RWPE2 (cell line): ENCODE results near the gene DDX10.

ENCODE experiments used
- ATAC-seq: fragments of 200-7000 bp; cut with Tn5 transposase; 3 replicates; pipeline ENCODE4 v1.9.1; 2021; ENCODE audit warnings: low read depth
- DNase-seq: peaks from one replicate; pipeline ENCODE4 v3.0.0-alpha.2; 2020; ENCODE audit warnings: low spot score
- H3K27ac ChIP-seq: fragments of 450-650 bp; 2 replicates; pipeline ENCODE4 v1.5.1; 2017; ENCODE audit warnings: mild to moderate bottlenecking; ENCODE audit not compliant: poor library complexity, severe bottlenecking
- H3K27me3 ChIP-seq: fragments of 250-450 bp; sonication (Bioruptor Pico); 2 replicates; pipeline ENCODE4 v1.5.1; 2021; ENCODE audit warnings: mild to moderate bottlenecking, moderate library complexity; ENCODE audit not compliant: insufficient read depth, poor library complexity, severe bottlenecking
- H3K36me3 ChIP-seq: fragments of 250-450 bp; sonication (Bioruptor Pico); 2 replicates; pipeline ENCODE4 v1.5.1; 2020; ENCODE audit warnings: low read depth, mild to moderate bottlenecking, moderate library complexity
- H3K4me1 ChIP-seq: fragments of 250-450 bp; sonication (Bioruptor Pico); 2 replicates; pipeline ENCODE4 v1.5.1; 2021; ENCODE audit warnings: mild to moderate bottlenecking, moderate library complexity; ENCODE audit not compliant: insufficient read depth, poor library complexity, severe bottlenecking
- H3K4me3 ChIP-seq: fragments of 250-450 bp; sonication (Bioruptor Pico); 2 replicates; pipeline ENCODE4 v1.5.1; 2021; ENCODE audit warnings: mild to moderate bottlenecking, moderate library complexity; ENCODE audit not compliant: severe bottlenecking
- H3K9me3 ChIP-seq: fragments of 250-450 bp; sonication (Bioruptor Pico); 2 replicates; pipeline ENCODE4 v1.5.1; 2021; ENCODE audit warnings: mild to moderate bottlenecking, moderate library complexity; ENCODE audit not compliant: severe bottlenecking
- CTCF ChIP-seq: fragments of 450-650 bp; IDR thresholded peaks from one replicate; pipeline ENCODE4 v1.5.1; 2017; ENCODE audit warnings: mild to moderate bottlenecking, moderate library complexity; ENCODE audit not compliant: poor library complexity, severe bottlenecking

DDX10 gene

GRCh38 chr11:108913204-108913603 is 248.3 kb downstream of the DDX10 start:
- DNase-seq = no peak
- H3K27ac ChIP-seq = no peak overlapping the region
- no peaks in the 10 kb centered on the region for H3K27me3 ChIP-seq
- no peak for TF ChIP-seq CTCF
- no peak overlapping the region for H3K4me3 ChIP-seq
- ATAC-seq = no peak
- no peaks in the 10 kb centered on the region for H3K9me3 ChIP-seq
- H3K4me1 ChIP-seq = peaks cover 4% of the 10 kb centered on the region
- no peaks in the 10 kb centered on the region for H3K36me3 ChIP-seq

- no peak for ATAC-seq
Observed at GRCh38 chr11:108914211-108914610, 249.3 kb downstream of the DDX10 start.

GRCh38 chr11:108914981-108915380 is 250.1 kb downstream of the DDX10 start:
- DNase-seq (no peak), ATAC-seq (no peak)
- Histone ChIP-seq H3K9me3 (no peaks in the 10 kb centered on the region), H3K27ac (no peak overlapping the region), H3K4me3 (no peak overlapping the region), H3K27me3 (no peaks in the 10 kb centered on the region), H3K4me1 (peaks cover 4% of the 10 kb centered on the region), H3K36me3 (no peaks in the 10 kb centered on the region)
- TF ChIP-seq CTCF = no peak

More at GRCh38 chr11:108914211-108914610, 249.3 kb downstream of the DDX10 start:
- no peak overlapping the region for H3K4me3 ChIP-seq
- no peak for DNase-seq
- TF ChIP-seq CTCF = no peak
- no peak overlapping the region for H3K27ac ChIP-seq
- peaks cover 4% of the 10 kb centered on the region for H3K4me1 ChIP-seq
- H3K27me3 ChIP-seq = no peaks in the 10 kb centered on the region
- no peaks in the 10 kb centered on the region for H3K36me3 ChIP-seq
- no peaks in the 10 kb centered on the region for H3K9me3 ChIP-seq

GRCh38 chr11:108915666-108916065 is 250.8 kb downstream of the DDX10 start:
- Histone ChIP-seq H3K36me3 (no peaks in the 10 kb centered on the region), H3K27ac (no peak overlapping the region), H3K4me1 (peaks cover 4% of the 10 kb centered on the region), H3K9me3 (no peaks in the 10 kb centered on the region), H3K27me3 (no peaks in the 10 kb centered on the region), H3K4me3 (no peak overlapping the region)
- TF ChIP-seq CTCF = no peak
- no peak for DNase-seq
- ATAC-seq = no peak

GRCh38 chr11:108916290-108916689 is 251.4 kb downstream of the DDX10 start:
- Histone ChIP-seq H3K36me3 (no peaks in the 10 kb centered on the region), H3K4me1 (peaks cover 4% of the 10 kb centered on the region), H3K27ac (no peak overlapping the region), H3K4me3 (no peak overlapping the region), H3K27me3 (no peaks in the 10 kb centered on the region), H3K9me3 (no peaks in the 10 kb centered on the region)
- DNase-seq (no peak), ATAC-seq (peak; percentile 48; the same call in 1 of the 3 replicates)
- no peak for TF ChIP-seq CTCF
